GM12873 (cell line): ENCODE measurements around the gene CASTOR1.

ENCODE experiments used
- TF ChIP-seq, protein P1 (sequence below): IDR thresholded peaks from 2 replicates; pipeline ENCODE4 v1.5.1; 2012; ENCODE audit warnings: low read depth, mild to moderate bottlenecking, moderate library complexity, low read length, control low read depth; ENCODE audit not compliant: insufficient read depth; ENCODE audit errors: missing control alignments

The CASTOR1 gene

GRCh38 chr22:30315962-30316576, 26.8 kb upstream of the CASTOR1 start:
- TF ChIP-seq, protein P1, sequence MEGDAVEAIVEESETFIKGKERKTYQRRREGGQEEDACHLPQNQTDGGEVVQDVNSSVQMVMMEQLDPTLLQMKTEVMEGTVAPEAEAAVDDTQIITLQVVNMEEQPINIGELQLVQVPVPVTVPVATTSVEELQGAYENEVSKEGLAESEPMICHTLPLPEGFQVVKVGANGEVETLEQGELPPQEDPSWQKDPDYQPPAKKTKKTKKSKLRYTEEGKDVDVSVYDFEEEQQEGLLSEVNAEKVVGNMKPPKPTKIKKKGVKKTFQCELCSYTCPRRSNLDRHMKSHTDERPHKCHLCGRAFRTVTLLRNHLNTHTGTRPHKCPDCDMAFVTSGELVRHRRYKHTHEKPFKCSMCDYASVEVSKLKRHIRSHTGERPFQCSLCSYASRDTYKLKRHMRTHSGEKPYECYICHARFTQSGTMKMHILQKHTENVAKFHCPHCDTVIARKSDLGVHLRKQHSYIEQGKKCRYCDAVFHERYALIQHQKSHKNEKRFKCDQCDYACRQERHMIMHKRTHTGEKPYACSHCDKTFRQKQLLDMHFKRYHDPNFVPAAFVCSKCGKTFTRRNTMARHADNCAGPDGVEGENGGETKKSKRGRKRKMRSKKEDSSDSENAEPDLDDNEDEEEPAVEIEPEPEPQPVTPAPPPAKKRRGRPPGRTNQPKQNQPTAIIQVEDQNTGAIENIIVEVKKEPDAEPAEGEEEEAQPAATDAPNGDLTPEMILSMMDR, result no peak

- TF ChIP-seq, protein P1, result no peak
Observed at GRCh38 chr22:30314915-30315314, 25.6 kb upstream of the CASTOR1 start.

DNA sequence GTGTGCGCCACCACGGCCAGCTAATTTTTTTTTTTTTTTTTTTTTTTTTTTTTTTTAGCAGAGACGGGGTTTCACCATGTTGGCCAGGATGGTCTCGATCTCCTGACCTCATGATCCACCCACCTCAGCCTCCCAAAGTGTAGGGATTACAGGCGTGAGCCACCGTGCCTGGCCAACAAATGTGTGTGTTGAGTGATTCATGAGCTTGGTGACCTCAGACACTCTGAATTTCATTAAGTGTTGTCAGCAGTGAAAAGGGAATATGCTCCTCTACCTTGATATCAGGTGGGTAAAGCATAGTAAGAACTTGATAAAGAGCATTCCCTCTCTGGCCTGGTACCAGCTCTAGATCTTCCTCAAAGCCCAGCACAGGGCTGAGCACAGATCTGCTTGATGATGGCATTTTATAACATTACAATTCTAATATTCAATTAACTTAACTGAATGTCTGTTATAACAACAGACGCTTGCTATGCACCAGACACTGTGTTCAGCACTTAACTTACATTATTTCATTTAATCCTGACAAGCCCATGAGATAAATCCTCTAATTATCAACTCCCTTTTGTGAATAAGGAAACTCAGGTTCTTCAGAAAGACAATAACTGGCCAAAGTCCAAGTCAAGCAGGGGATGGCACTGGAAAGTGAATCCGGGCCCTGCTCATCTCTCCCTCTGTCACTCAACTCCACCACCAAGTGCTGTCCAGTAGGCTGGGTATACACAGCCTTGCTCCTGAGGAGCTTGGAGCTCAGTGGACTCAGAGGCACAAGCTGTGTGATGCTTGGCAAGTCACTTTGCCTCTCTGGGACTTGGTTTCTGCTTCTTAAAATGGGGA, 24.4 kb upstream of the CASTOR1 start:
- TF ChIP-seq, protein P1, result no peak

GRCh38 chr22:30312053-30312452, 22.7 kb upstream of the CASTOR1 start:
- TF ChIP-seq, protein P1, result no peak

- TF ChIP-seq, protein P1, result no peak
Observed at GRCh38 chr22:30310881-30311771, 21.8 kb upstream of the CASTOR1 start.

DNA sequence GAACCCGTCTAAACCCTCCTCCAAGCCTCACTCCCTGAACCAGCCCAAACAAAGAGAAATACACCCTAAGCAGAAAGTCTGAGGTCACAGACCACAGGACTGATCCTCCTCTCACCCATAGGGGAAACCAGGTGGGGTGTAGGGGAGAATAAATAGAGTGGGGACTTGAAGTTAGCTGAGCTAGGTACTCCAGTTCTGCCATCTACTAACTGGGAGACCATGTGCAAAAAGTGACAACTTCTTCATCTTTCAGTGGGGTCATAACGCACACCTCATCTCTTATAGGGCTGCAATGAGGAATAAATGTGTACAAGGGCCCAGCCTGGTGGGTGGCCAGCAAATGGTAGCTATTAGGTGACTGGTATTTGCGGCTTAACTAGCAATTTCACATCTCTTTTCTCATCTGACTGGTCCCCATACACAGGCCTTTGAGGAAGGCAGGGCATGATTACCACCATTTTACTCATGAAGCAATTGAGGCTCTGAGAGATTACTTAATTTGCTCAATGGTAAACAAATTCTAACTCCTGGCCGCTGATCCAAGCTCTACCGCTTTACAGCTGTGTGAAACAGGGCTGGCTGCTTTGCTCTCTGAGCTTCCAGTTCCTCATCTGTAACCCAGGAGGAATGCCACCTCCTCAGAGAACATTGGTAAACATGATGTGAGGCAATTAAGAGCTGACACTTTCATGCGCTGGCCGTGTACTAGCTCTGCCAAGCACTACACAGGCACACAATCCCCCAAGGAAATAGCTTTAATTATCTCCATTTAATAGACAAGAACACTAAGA, 20.8 kb upstream of the CASTOR1 start:
- TF ChIP-seq, protein P1, result peak; percentile 10
